H1 (cell line): Measurements from ENCODE around the gene SMARCD1. TPM values are rescaled to one million over a fixed set of nuclear protein-coding genes. Genes with fewer than 3 reads are reported as not detected.
A peak's percentile ranks its signal among the peaks of the same experiment; 100 is the strongest.

Experiments
- CTCF ChIA-PET: fragments of 300-600 bp; sonication (Branson Sonifier 250); formaldehyde crosslinking; loops from one replicate; lab custom pipeline; 2021; ENCODE audit not compliant: partially characterized antibody; lab: Charles Lee
- POLR2A ChIA-PET: fragments of 300-600 bp; sonication (Branson Sonifier 250); formaldehyde crosslinking; loops from one replicate; lab custom pipeline; 2021; ENCODE audit warnings: inconsistent platforms; ENCODE audit not compliant: partially characterized antibody; lab: Charles Lee
- DNase-seq, 2 experiments: peaks; one replicate each; pipeline versions ENCODE4 v3.0.0 to v3.0.0-alpha.2; 2010 to 2022; ENCODE audit warnings: low spot score in 2 of 2, low read depth in 1 of 2, mixed read lengths in 1 of 2
- FAIRE-seq: peaks from 2 replicates; lab custom pipeline; 2011; peaks lifted over from hg19 to GRCh38; lab: Jason Lieb, UNC
- H2AFZ ChIP-seq: 2 replicates; pipeline ENCODE4 v1.8.1; 2012; ENCODE audit warnings: low read length, inconsistent platforms
- H2AK5ac ChIP-seq: 2 replicates; pipeline ENCODE4 v1.6.1; 2013; ENCODE audit warnings: low read depth, low read length
- H2BK120ac ChIP-seq: replicated peaks from 2 replicates; pipeline ENCODE3; 2013; ENCODE audit warnings: low read depth, low read length, inconsistent platforms
- H2BK12ac ChIP-seq: 2 replicates; pipeline ENCODE4 v1.6.1; 2013; ENCODE audit warnings: low read depth, low read length
- H2BK15ac ChIP-seq: 2 replicates; pipeline ENCODE4 v1.6.1; 2013; ENCODE audit warnings: low read length
- H2BK20ac ChIP-seq: 2 replicates; pipeline ENCODE4 v1.6.1; 2013; ENCODE audit warnings: low read length
- H2BK5ac ChIP-seq: 2 replicates; pipeline ENCODE4 v1.6.1; 2013; ENCODE audit warnings: low read depth, low read length
- H3K14ac ChIP-seq: 2 replicates; pipeline ENCODE4 v1.6.1; 2013; ENCODE audit warnings: inconsistent platforms; ENCODE audit not compliant: insufficient read length
- H3K18ac ChIP-seq: 2 replicates; pipeline ENCODE4 v1.6.1; 2013; ENCODE audit warnings: low read length; ENCODE audit errors: extremely low read depth
- H3K23ac ChIP-seq: 2 replicates; pipeline ENCODE4 v1.6.1; 2013; ENCODE audit warnings: inconsistent platforms; ENCODE audit not compliant: insufficient read length
- H3K23me2 ChIP-seq: 2 replicates; pipeline ENCODE4 v1.6.1; 2013; ENCODE audit warnings: low read depth, low read length
- H3K27ac ChIP-seq: 2 replicates; pipeline ENCODE4 v1.6.1; 2011; ENCODE audit warnings: low read depth, low read length, inconsistent platforms
- H3K27me3 ChIP-seq, 4 experiments: replicated peaks in 1 of 4; 1 replicate in 1 of 4; 2 replicates in 3 of 4; pipeline versions ENCODE4 v1.6.1 to v1.8.1; 2011 to 2013; ENCODE audit warnings: low read length in 3 of 4, mild to moderate bottlenecking in 3 of 4, inconsistent platforms in 2 of 4, mixed read lengths in 2 of 4, moderate library complexity in 1 of 4; ENCODE audit not compliant: control insufficient read depth in 3 of 4, insufficient read depth in 3 of 4; ENCODE audit errors: extremely low read depth in 1 of 4
- H3K36me3 ChIP-seq, 4 experiments: 2 replicates each; pipeline versions ENCODE4 v1.6.1 to v1.8.1; 2011 to 2013; ENCODE audit warnings: mild to moderate bottlenecking in 4 of 4, low read length in 3 of 4, moderate library complexity in 2 of 4, control low read depth in 1 of 4, inconsistent platforms in 1 of 4; ENCODE audit not compliant: insufficient read depth in 4 of 4, control insufficient read depth in 2 of 4
- H3K4ac ChIP-seq: replicated peaks from 2 replicates; pipeline ENCODE3; 2013; ENCODE audit warnings: low read length, low read depth, mixed read lengths, inconsistent platforms; ENCODE audit not compliant: insufficient read length
- H3K4me1 ChIP-seq, 4 experiments: replicated peaks in 1 of 4; 1 replicate in 1 of 4; 2 replicates in 3 of 4; pipeline versions ENCODE4 v1.6.1 to v1.8.1; 2011 to 2013; ENCODE audit warnings: low read length in 3 of 4, inconsistent platforms in 2 of 4, mixed read lengths in 1 of 4; ENCODE audit not compliant: insufficient read depth in 4 of 4, control insufficient read depth in 3 of 4
- H3K4me2 ChIP-seq, 2 experiments: 2 replicates each; pipeline versions ENCODE4 v1.6.1 to v1.8.1; 2011 to 2013; ENCODE audit warnings: low read depth in 2 of 2, low read length in 2 of 2, control low read depth in 1 of 2, inconsistent platforms in 1 of 2, mild to moderate bottlenecking in 1 of 2; ENCODE audit not compliant: insufficient read depth in 1 of 2
- H3K4me3 ChIP-seq, 4 experiments: fragments of 200-600, 300-600 bp in 1 of 4; sonication (generic), shearing (Covaris generic), sonication (Bioruptor Twin) in 1 of 4; 2 replicates each; pipeline versions ENCODE4 v1.5.1 to v1.8.1; 2011 to 2016; ENCODE audit warnings: low read length in 4 of 4, low read depth in 3 of 4, control low read depth in 2 of 4, inconsistent platforms in 2 of 4, mild to moderate bottlenecking in 2 of 4, mixed read lengths in 1 of 4, moderate library complexity in 1 of 4; ENCODE audit not compliant: insufficient read depth in 2 of 4; ENCODE audit errors: extremely low read depth in 1 of 4
- H3K56ac ChIP-seq: replicated peaks from 2 replicates; pipeline ENCODE3; 2013; ENCODE audit warnings: low read depth, mild to moderate bottlenecking, mixed read lengths, low read length, inconsistent platforms; ENCODE audit not compliant: insufficient read length
- H3K79me1 ChIP-seq: 2 replicates; pipeline ENCODE4 v1.6.1; 2013; ENCODE audit warnings: low read depth, low read length, control low read depth
- H3K79me2 ChIP-seq, 2 experiments: 2 replicates each; pipeline versions ENCODE4 v1.6.1 to v1.8.1; 2012 to 2013; ENCODE audit warnings: low read length in 2 of 2, mild to moderate bottlenecking in 2 of 2, inconsistent platforms in 1 of 2; ENCODE audit not compliant: insufficient read depth in 2 of 2, control insufficient read depth in 1 of 2
- H3K9ac ChIP-seq, 4 experiments: replicated peaks in 1 of 4; 1 replicate in 1 of 4; 2 replicates in 3 of 4; pipeline versions ENCODE4 v1.6.1 to v1.8.1; 2011 to 2013; ENCODE audit warnings: low read depth in 3 of 4, low read length in 3 of 4, control low read depth in 2 of 4, mild to moderate bottlenecking in 2 of 4, moderate library complexity in 2 of 4, inconsistent platforms in 1 of 4; ENCODE audit errors: extremely low read depth in 1 of 4
- H3K9me3 ChIP-seq, 2 experiments: 2 replicates each; pipeline versions ENCODE4 v1.6.1 to v1.8.1; 2012 to 2013; ENCODE audit warnings: mild to moderate bottlenecking in 2 of 2, moderate library complexity in 2 of 2, control low read depth in 1 of 2, inconsistent platforms in 1 of 2, low read depth in 1 of 2, low read length in 1 of 2, mixed read lengths in 1 of 2; ENCODE audit not compliant: insufficient read depth in 2 of 2
- H4K20me1 ChIP-seq, 2 experiments: replicated peaks in 1 of 2; 2 replicates each; pipeline versions ENCODE3 to v1.8.1; 2011 to 2013; ENCODE audit warnings: inconsistent platforms in 2 of 2, low read length in 2 of 2, mild to moderate bottlenecking in 1 of 2; ENCODE audit not compliant: insufficient read depth in 2 of 2, control insufficient read depth in 1 of 2
- H4K5ac ChIP-seq: 2 replicates; pipeline ENCODE4 v1.6.1; 2013; ENCODE audit warnings: low read length, low read depth, mixed read lengths, inconsistent platforms; ENCODE audit not compliant: insufficient read length
- H4K8ac ChIP-seq: 2 replicates; pipeline ENCODE4 v1.8.0; 2013; ENCODE audit warnings: mild to moderate bottlenecking, moderate library complexity, low read length, inconsistent platforms; ENCODE audit not compliant: insufficient read depth; ENCODE audit errors: extremely low read depth
- H4K91ac ChIP-seq: replicated peaks from 2 replicates; pipeline ENCODE3; 2013; ENCODE audit warnings: low read length, mixed read lengths, inconsistent platforms; ENCODE audit not compliant: insufficient read length
- BACH1 ChIP-seq: IDR thresholded peaks from 2 replicates; pipeline ENCODE4 v1.6.1; 2012; ENCODE audit warnings: low read length, improper control_type of control experiment
- JUND ChIP-seq: IDR thresholded peaks from 2 replicates; pipeline ENCODE4 v1.6.1; 2011; ENCODE audit warnings: mild to moderate bottlenecking, improper control_type of control experiment, low read length
- POU5F1 ChIP-seq: IDR thresholded peaks from 2 replicates; pipeline ENCODE4 v1.6.1; 2011; ENCODE audit warnings: low read depth, mild to moderate bottlenecking, low read length, moderate library complexity
- RAD21 ChIP-seq, 2 experiments: IDR thresholded peaks in 1 of 2; conservative IDR thresholded peaks in 1 of 2; 2 replicates each; pipeline ENCODE4 v1.6.1; 2011; ENCODE audit warnings: low read depth in 2 of 2, low read length in 2 of 2, improper control_type of control experiment in 1 of 2, inconsistent platforms in 1 of 2, mild to moderate bottlenecking in 1 of 2, moderate library complexity in 1 of 2
- RFX5 ChIP-seq: IDR thresholded peaks from 2 replicates; pipeline ENCODE4 v1.6.1; 2011; ENCODE audit warnings: low read depth, low read length, improper control_type of control experiment, borderline replicate concordance
- SIX5 ChIP-seq: IDR thresholded peaks from 2 replicates; pipeline ENCODE4 v1.6.1; 2011; ENCODE audit warnings: mild to moderate bottlenecking, low read depth, low read length
- YY1 ChIP-seq: IDR thresholded peaks from 2 replicates; pipeline ENCODE4 v1.6.1; 2011; ENCODE audit warnings: low read depth, mild to moderate bottlenecking, low read length
- WGBS, 2 experiments: shearing (Covaris generic) in 1 of 2; methylation state at CpG; one replicate each; pipeline versions ENCODE4 v1.1.6 to v1.1.7; 2013 to 2015; ENCODE audit warnings: low lambda C conversion rate in 2 of 2, mixed read lengths in 2 of 2, inconsistent platforms in 1 of 2, low coverage in 1 of 2, missing lambda C conversion rate in 1 of 2; ENCODE audit not compliant: insufficient replicate concordance in 2 of 2, insufficient coverage in 1 of 2, insufficient read length in 1 of 2; ENCODE audit errors: extremely low coverage in 1 of 2, missing lambda C conversion rate in 1 of 2; 5-methylcytosine and 5-hydroxymethylcytosine counted together
- polyA plus RNA-seq, 7 experiments: library from polyadenylated mRNA; depleted of rRNA in 3 of 7; stranded (reverse) in 5 of 7; unstranded in 2 of 7; fragments of >200 nt in 5 of 7; fragments of 200-250 nt in 2 of 7; gene quantifications; 1 replicate in 5 of 7; 2 replicates in 1 of 7; 4 replicates in 1 of 7; pipeline versions ENCODE4 v1.2.1 to v1.2.3, GENCODE V29; 2011 to 2013; ENCODE audit warnings: missing spikeins in 2 of 7, mixed read lengths in 2 of 7
- total RNA-seq: library from RNA; stranded (reverse); fragmentation: NEBNext Ultra II Directional; extraction: Animal tissue kit (Norgen Biotek cat#: 25700); gene quantifications from 2 replicates; pipeline ENCODE4 v1.2.1, GENCODE V29; 2021
- TF ChIP-seq, protein P1 (sequence below): IDR thresholded peaks from 2 replicates; pipeline ENCODE4 v1.6.1; 2012; ENCODE audit warnings: inconsistent platforms

The SMARCD1 gene
- total and polyA plus RNA-seq, 2 of the 8 experiments (the other 6 are each of a cell fraction or from before 2014, with no cell fraction given) = 128 to 130 TPM

DNA sequence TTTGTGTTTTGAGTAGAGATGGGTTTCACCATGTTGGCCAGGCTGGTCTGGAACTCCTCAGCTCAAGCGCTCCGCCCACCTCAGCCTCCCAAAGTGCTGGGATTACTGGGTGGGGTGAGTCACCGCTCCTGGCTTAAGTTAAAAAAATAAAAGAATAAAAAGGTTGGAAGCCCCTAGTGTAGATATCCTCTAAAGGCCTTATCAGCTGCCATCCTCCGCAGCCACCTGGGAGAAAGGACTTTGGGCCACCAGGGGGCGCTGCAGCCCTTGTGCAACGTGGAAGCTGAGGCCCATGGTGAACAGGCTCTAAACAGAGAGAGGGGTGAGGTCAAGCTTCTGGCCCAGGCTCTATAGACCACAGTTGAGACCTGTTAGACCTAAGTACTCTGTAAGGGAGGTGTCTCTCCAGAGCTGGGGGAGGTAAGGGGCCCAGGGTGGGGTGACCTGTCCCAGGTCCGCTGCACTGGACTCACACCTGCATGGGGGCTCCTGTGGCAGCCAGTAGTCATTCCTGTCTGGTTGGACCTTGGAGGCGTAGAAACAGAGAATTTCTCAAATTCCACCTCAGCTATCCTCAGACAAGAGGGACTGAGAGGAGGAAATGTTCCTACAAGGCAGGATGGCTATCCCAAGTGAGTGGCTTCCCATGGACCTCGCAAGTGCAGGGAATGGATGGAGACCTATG is 45.8 kb upstream of the SMARCD1 start:
- ChIA-PET CTCF (interaction anchor here (0.6 to 13.4 kb wide), 33 partner anchors 10 to 259 kb away, joined by 3 to 296 read pairs (median 5); partner anchors contain the start of genes AQP6, CERS5, COX14 and GPD1), POLR2A (interaction anchor here (0.5 to 5.4 kb wide), 5 partner anchors 11 to 273 kb away, joined by 3 to 19 read pairs (median 3); no protein-coding TSS in a partner anchor)
- Histone ChIP-seq H4K8ac (no peak overlapping the region), H2AFZ (no peak overlapping the region), H3K4me1 (no peaks in the 10 kb centered on the region), H4K20me1 (no peaks in the 10 kb centered on the region), H3K9ac (no peak overlapping the region; a peak in 1 of 7 replicates), H3K4me3 (no peak overlapping the region), H3K4ac (no peak overlapping the region), H3K79me1 (no peaks in the 10 kb centered on the region), H3K36me3 (no peaks in the 10 kb centered on the region), H2BK120ac (no peak overlapping the region), H2BK20ac (no peak overlapping the region), H4K91ac (no peak overlapping the region), H3K27ac (no peak overlapping the region), H3K9me3 (no peaks in the 10 kb centered on the region), H3K79me2 (no peaks in the 10 kb centered on the region), H3K23ac (no peak overlapping the region), H2BK15ac (no peak overlapping the region), H3K14ac (no peak overlapping the region), H3K56ac (no peak overlapping the region), H3K4me2 (no peak overlapping the region), H2AK5ac (no peak overlapping the region), H3K18ac (peak overlapping the region; percentile 19; the same call in 1 of the 2 replicates), H2BK5ac (no peak overlapping the region), H3K23me2 (no peaks in the 10 kb centered on the region; the same call in 1 of the 2 replicates), H3K27me3 (no peaks in the 10 kb centered on the region; a peak in 2 of 7 replicates), H4K5ac (no peak overlapping the region), H2BK12ac (no peak overlapping the region)
- 33% methylated on average over 9 of the region's 9 CpGs; no CpG with 5 or more reads in 1 of the 2 experiments for WGBS, 2 experiments
- peak; percentile 89 to 99 for DNase-seq
- FAIRE-seq = no peak
- TF ChIP-seq POU5F1 (no peak), RFX5 (no peak), JUND (peak; percentile 81), BACH1 (no peak), RAD21 (IDR thresholded peaks at IDR 0.05 in 1 of 2, conservative IDR thresholded peaks at IDR 0.05 in 1 of 2; ENCODE audit: low read depth in 2 of 2, low read length in 2 of 2) (peak; percentile 82 to 92), SIX5 (no peak), YY1 (peak; percentile 54)
- TF ChIP-seq, protein P1, sequence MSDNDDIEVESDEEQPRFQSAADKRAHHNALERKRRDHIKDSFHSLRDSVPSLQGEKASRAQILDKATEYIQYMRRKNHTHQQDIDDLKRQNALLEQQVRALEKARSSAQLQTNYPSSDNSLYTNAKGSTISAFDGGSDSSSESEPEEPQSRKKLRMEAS = peak; percentile 68
